Ramos (cell line): ENCODE results near the gene FLOT2.

Experiments used
- in situ Hi-C: fragments of 300-500 bp; cut with MboI; formaldehyde crosslinking; loops from one replicate; pipeline ENCODE4 v1.14.3; 2022; ENCODE audit warnings: low sequenced_read_pairs; ENCODE audit not compliant: unreplicated experiment

Gene FLOT2

GRCh38 chr17:28896884-28897768, at the start of gene FLOT2:
Gene FLOT2, minus strand, starts transcription at chr17:28897733. Its CDS starts 159 bp downstream, at chr17:28897574.
- in situ Hi-C loops, result no loop called here

- in situ Hi-C loops, result loop anchor here (5.0 to 25.0 kb wide), 2 partner anchors 34 to 584 kb away; partner anchors contain the start of genes POLDIP2, SARM1, SEBOX and VTN
These were observed 48.7 kb upstream of the FLOT2 start for GRCh38 chr17:28946239-28946638.

GRCh38 chr17:28944862-28945741, 47.6 kb upstream of the FLOT2 start:
- in situ Hi-C loops, result loop anchor here (5.0 to 25.0 kb wide), 2 partner anchors 33 to 583 kb away; partner anchors contain the start of genes POLDIP2, SARM1, SEBOX and VTN

GRCh38 chr17:28944343-28944742, 46.8 kb upstream of the FLOT2 start:
- in situ Hi-C loops, result loop anchor here (25.0 kb wide), 1 partner anchor 582 kb away; the partner anchor contains the start of genes POLDIP2, SARM1, SEBOX and VTN

GRCh38 chr17:28942925-28943324, 45.4 kb upstream of the FLOT2 start:
- in situ Hi-C loops, result loop anchor here (25.0 kb wide), 1 partner anchor 581 kb away; the partner anchor contains the start of genes POLDIP2, SARM1, SEBOX and VTN

- in situ Hi-C loops, result loop anchor here (25.0 kb wide), 1 partner anchor 579 kb away; the partner anchor contains the start of genes POLDIP2, SARM1, SEBOX and VTN
These were observed 43.7 kb upstream of the FLOT2 start for GRCh38 chr17:28941251-28941650.

GRCh38 chr17:28940675-28941074, 43.1 kb upstream of the FLOT2 start:
- in situ Hi-C loops, result loop anchor here (25.0 kb wide), 1 partner anchor 578 kb away; the partner anchor contains the start of genes POLDIP2, SARM1, SEBOX and VTN

GRCh38 chr17:28940142-28940541, 42.6 kb upstream of the FLOT2 start:
- in situ Hi-C loops, result loop anchor here (25.0 kb wide), 1 partner anchor 578 kb away; the partner anchor contains the start of genes POLDIP2, SARM1, SEBOX and VTN

- in situ Hi-C loops, result loop anchor here (25.0 kb wide), 1 partner anchor 576 kb away; the partner anchor contains the start of genes POLDIP2, SARM1, SEBOX and VTN
These were observed 41.0 kb upstream of the FLOT2 start for GRCh38 chr17:28938552-28938951.

GRCh38 chr17:28937044-28937729, 39.7 kb upstream of the FLOT2 start:
- in situ Hi-C loops, result loop anchor here (25.0 kb wide), 1 partner anchor 575 kb away; the partner anchor contains the start of genes POLDIP2, SARM1, SEBOX and VTN

GRCh38 chr17:28935744-28936460, 38.4 kb upstream of the FLOT2 start:
- in situ Hi-C loops, result loop anchor here (25.0 kb wide), 1 partner anchor 574 kb away; the partner anchor contains the start of genes POLDIP2, SARM1, SEBOX and VTN

- in situ Hi-C loops, result loop anchor here (25.0 kb wide), 1 partner anchor 572 kb away; the partner anchor contains the start of genes POLDIP2, SARM1, SEBOX and VTN
These were observed 37.0 kb upstream of the FLOT2 start for GRCh38 chr17:28934508-28934907.

- in situ Hi-C loops, result loop anchor here (25.0 kb wide), 1 partner anchor 567 kb away; the partner anchor contains the start of genes POLDIP2, SARM1, SEBOX and VTN
These were observed 32.3 kb upstream of the FLOT2 start for GRCh38 chr17:28929787-28930186.

- in situ Hi-C loops, result loop anchor here (25.0 kb wide), 1 partner anchor 566 kb away; the partner anchor contains the start of genes POLDIP2, SARM1, SEBOX and VTN
These were observed 30.5 kb upstream of the FLOT2 start for GRCh38 chr17:28928061-28928460.

- in situ Hi-C loops, result loop anchor here (25.0 kb wide), 1 partner anchor 564 kb away; the partner anchor contains the start of genes POLDIP2, SARM1, SEBOX and VTN
These were observed 29.3 kb upstream of the FLOT2 start for GRCh38 chr17:28926786-28927185.

- in situ Hi-C loops, result loop anchor here (25.0 kb wide), 1 partner anchor 564 kb away; the partner anchor contains the start of genes POLDIP2, SARM1, SEBOX and VTN
These were observed 28.8 kb upstream of the FLOT2 start for GRCh38 chr17:28926366-28926765.

GRCh38 chr17:28925912-28926365, 28.4 kb upstream of the FLOT2 start:
- in situ Hi-C loops, result loop anchor here (25.0 kb wide), 1 partner anchor 564 kb away; the partner anchor contains the start of genes POLDIP2, SARM1, SEBOX and VTN

GRCh38 chr17:28920201-28920600, 22.7 kb upstream of the FLOT2 start:
- in situ Hi-C loops, result no loop called here
